ENCODE measurements around the gene NUP62.
"Not testable (repeated sequence)": the region's sequence is repeated elsewhere in the genome, so short reads cannot be mapped to it uniquely, and the experiment has no call there.

Gene NUP62

GRCh38 chr19:49951806-49952478 is 22.6 kb upstream of the NUP62 start:
- DNase-seq (ENCODE audit: low read depth in 2 of 2) = no peak

GRCh38 chr19:49950956-49951526 is 21.7 kb upstream of the NUP62 start:
- no peak for DNase-seq (ENCODE audit: low read depth in 2 of 2)

GRCh38 chr19:49950590-49950948 is 21.3 kb upstream of the NUP62 start:
- no peak for DNase-seq (ENCODE audit: low read depth in 2 of 2)

DNA sequence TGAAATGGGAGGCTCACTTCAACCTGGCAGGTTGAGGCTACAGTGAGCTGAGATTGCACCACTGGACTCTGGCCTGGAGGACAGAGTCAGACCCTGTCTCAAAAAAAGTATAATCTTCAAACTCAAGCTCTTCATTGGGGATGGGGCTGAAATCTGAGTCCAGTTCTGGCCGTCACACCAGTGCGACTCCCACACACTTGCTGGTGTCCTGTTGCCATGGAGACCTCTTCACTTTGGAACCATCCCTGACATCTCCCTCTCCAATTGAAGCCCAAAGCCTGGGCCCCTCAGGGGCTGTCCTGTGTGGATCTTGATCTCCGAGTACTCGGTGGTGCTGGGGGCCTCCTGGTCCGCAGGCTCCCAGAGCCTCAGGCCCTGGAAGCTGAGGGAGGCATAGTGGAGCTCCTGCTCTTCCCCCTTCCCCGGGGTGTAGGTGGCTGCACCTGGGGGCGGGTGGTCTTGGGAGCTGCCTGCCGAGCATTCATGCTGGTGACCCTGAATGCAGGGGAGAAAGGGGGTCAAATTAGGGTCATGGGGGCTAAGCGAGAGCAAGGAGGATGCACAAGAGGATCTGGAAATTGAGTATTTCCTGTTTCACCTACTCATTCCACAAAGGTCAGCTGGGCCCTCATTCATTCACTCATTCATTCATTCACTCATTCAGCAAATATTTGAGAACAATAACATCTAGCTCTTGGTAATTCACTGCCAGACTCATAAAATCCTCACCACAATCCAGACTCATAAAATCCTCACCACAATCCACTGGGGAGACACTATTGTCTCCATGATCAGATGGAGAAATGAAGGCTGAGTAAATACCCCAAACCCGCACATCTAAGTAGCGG is 20.7 kb upstream of the NUP62 start:
- DNase-seq (ENCODE audit: low read depth in 2 of 2) = no peak

DNA sequence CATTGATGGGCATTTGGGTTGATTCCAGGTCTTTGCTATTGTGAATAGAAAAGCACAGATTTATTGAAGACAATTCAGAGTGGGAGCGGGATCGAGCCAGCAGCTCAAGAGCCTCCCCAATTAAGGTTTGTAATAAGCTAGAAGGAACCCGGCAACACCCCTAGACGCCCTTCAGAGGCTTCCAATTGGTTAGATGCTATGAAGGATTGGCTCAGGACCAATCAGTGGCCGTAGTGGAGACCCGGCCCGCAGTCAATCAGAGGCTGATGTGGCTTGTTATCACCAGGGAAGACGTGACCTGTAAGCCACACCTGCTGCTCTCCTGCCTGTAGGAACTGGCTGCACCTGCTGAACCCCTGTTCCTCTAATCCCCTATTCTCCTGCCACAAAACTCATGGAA is 17.1 kb upstream of the NUP62 start:
- no peak for DNase-seq (ENCODE audit: low read depth in 2 of 2)

GRCh38 chr19:49944567-49944966 is 15.3 kb upstream of the NUP62 start:
- DNase-seq (ENCODE audit: low read depth in 2 of 2) = not testable (repeated sequence)

- DNase-seq (ENCODE audit: low read depth in 2 of 2) = no peak
Observed at GRCh38 chr19:49940482-49940791, 11.1 kb upstream of the NUP62 start.

GRCh38 chr19:49939721-49940481 is 10.6 kb upstream of the NUP62 start:
- no peak for DNase-seq (ENCODE audit: low read depth in 2 of 2)

DNA sequence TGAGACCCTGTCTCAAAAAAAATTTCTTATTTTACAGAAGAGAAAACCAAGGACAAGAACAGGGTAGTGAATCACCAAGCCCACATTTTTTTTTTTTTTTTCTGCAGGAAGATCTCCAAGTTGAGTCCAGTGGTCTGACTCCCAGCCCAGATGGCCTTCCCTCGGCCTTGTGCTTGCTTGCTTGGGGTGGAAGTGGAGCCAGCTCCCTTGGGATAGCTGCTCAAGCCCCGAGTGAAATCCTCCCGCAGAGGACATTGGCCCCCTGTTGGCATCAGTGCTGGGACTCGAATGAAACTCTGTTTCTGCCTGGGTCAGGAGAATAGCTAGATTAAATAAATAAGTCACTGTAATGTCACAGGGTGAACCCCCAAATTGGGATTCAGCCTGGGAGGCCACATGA is 9.4 kb upstream of the NUP62 start:
- DNase-seq (ENCODE audit: low read depth in 2 of 2) = no peak

GRCh38 chr19:49937750-49938381 is 8.6 kb upstream of the NUP62 start:
- peak; percentile 62 for DNase-seq (ENCODE audit: low read depth in 2 of 2)

GRCh38 chr19:49936549-49936948 is 7.2 kb upstream of the NUP62 start:
- DNase-seq (ENCODE audit: low read depth in 2 of 2) = no peak

DNA sequence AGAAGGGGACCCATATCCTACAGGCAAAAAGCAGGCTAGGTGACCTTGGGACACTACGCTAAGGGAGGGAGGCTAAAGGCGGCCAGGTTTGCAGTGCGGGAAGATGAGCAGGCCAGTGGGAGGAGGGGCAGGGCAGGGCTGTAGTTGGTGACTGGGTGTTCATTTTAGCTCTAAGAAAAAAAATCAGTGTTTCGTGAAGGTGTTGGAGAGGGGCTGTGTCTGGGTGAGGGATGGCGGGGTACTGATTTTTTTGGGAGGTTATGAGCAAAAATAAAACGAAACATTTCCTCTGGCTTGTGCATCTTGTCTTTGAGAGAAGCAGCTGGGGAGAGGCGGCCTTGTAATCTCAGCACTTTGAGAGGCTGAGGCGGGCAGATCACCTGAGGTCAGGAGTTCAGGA is 4.3 kb upstream of the NUP62 start:
- DNase-seq (ENCODE audit: low read depth in 2 of 2) = no peak

DNA sequence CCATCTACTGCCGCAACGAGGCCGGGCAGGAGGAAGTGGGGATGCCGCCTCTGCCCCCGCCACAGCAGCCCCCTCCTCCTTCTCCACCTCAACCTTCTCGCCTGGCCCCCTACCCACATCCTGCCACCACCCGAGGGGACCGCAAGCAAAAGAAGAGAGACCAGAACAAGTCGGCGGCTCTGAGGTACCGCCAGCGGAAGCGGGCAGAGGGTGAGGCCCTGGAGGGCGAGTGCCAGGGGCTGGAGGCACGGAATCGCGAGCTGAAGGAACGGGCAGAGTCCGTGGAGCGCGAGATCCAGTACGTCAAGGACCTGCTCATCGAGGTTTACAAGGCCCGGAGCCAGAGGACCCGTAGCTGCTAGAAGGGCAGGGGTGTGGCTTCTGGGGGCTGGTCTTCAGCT is 3.4 kb upstream of the NUP62 start:
- peak in 1 of 2 donors; percentile 27 for DNase-seq (ENCODE audit: low read depth in 2 of 2)

- no peak for DNase-seq (ENCODE audit: low read depth in 2 of 2)
Observed at GRCh38 chr19:49932041-49932451, 2.7 kb upstream of the NUP62 start.

- DNase-seq (ENCODE audit: low read depth in 2 of 2) = no peak
Observed at GRCh38 chr19:49931293-49932040, 2.2 kb upstream of the NUP62 start.

- no peak for DNase-seq (ENCODE audit: low read depth in 2 of 2)
Observed at GRCh38 chr19:49930483-49931011, 1.2 kb upstream of the NUP62 start.

DNA sequence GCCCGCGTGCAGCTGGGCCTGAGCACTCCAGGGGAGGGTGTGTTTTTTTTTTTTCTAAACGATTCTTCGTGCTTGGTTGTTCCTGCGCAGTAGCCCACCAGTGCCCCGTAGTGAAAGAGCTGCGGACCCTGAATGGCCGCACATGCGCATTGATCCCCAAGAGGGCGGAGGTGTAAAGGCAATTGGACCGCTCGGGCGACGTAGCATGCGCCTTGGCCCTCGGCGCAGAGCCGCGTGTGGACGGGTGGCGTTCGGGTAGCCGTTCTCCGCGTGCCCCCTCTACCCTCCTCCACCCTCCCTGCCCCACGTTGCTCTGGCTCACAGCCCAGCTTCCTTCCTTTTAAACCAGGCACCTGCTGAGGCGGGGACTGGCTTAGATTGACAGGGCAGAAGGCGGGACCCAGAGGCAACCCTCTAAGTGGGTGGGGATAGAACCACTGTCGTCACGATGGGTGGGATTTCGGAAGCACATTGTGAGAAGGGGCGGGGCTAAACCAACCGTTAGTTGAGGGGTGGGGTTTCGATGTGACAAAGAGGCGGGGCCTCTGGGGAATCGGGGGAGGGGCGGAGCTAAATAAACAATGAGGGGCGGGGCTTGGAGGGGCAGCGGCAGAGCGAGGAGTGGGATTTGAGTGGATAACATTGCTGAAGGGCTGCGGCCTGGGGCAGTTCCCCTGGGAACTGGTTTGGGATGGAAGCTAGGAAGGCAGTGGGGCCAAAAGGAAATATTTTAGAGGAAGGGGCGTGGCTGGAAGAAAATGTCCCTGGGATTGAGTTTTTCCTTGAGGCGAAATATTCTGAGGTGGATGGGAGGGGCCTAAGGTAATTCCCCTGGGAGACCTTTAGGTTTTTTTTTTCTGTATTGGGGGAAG is 543 bp upstream of the NUP62 start:
- peak; percentile 86 for DNase-seq (ENCODE audit: low read depth in 2 of 2)

GRCh38 chr19:49927526-49928264 is 1.6 kb downstream of the NUP62 start:
- no peak for DNase-seq (ENCODE audit: low read depth in 2 of 2)

DNA sequence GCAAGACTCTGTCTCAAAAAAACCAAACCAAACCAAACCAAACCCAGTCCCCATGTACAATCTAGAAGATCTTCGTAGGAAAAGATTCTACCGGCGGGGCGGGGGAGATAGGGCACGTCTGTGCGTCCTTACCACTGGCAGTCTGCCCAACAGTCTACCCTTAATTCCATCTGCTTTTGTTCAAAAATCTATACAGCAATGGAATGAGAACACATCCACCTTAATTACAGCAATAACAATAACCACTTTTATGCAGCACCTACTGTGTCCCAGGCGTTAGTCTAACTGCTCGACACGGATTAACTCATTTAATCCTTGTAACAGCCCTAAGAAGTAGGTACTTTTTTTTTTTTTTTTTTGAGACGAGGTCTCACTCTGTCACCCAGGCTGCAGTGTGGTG is 2.8 kb downstream of the NUP62 start:
- no peak for DNase-seq (ENCODE audit: low read depth in 2 of 2)

Data from stimulated activated CD8-positive, alpha-beta memory T cell treated with anti-CD3 and anti-CD28 coated beads, Interleukin-15, amount 100 ng/mL, for 48 hours (primary cell).